Measurements from ENCODE around the gene SRMS.

- TF ChIP-seq POLR2A (IDR thresholded peaks at IDR 0.05): no peak
- TF ChIP-seq CTCF (IDR thresholded peaks at IDR 0.05 in 8 of 11, conservative IDR thresholded peaks at IDR 0.05 in 3 of 11): no peak
- TF ChIP-seq POLR2AphosphoS5 (IDR thresholded peaks at IDR 0.05): no peak
Observed at GRCh38 chr20:63504642-63505041, 42.9 kb downstream of the SRMS start.

All from spleen (tissue), 7 donors.